GM19351 (cell line): ENCODE data around the gene CELF2.

ENCODE experiments used
- ATAC-seq: cut with Tn5 transposase; IDR thresholded peaks from one replicate; pipeline ENCODE4 v1.9.1; 2021; ENCODE audit warnings: mild to moderate bottlenecking, moderate library complexity; ENCODE audit not compliant: unreplicated experiment

Gene CELF2

GRCh38 chr10:11261687-11262493 lies 244.2 kb downstream of the CELF2 start:
- peak; percentile 48 for ATAC-seq

GRCh38 chr10:11262494-11263345 lies 245.0 kb downstream of the CELF2 start:
- no peak for ATAC-seq

GRCh38 chr10:11263767-11264166 lies 246.1 kb downstream of the CELF2 start:
- ATAC-seq = no peak

GRCh38 chr10:11264296-11265048 lies 246.8 kb downstream of the CELF2 start:
- ATAC-seq = no peak

GRCh38 chr10:11265484-11265883 lies 247.8 kb downstream of the CELF2 start:
- ATAC-seq = no peak

GRCh38 chr10:11266426-11266825 lies 248.8 kb downstream of the CELF2 start:
- ATAC-seq = no peak

GRCh38 chr10:11270135-11270857 lies 252.6 kb downstream of the CELF2 start:
- peak; percentile 86 for ATAC-seq

GRCh38 chr10:11270858-11271179 lies 253.1 kb downstream of the CELF2 start:
- no peak for ATAC-seq

GRCh38 chr10:11272915-11273389 lies 255.3 kb downstream of the CELF2 start:
- ATAC-seq = peak; percentile 47

GRCh38 chr10:11274452-11274851 lies 256.8 kb downstream of the CELF2 start:
- no peak for ATAC-seq

GRCh38 chr10:11275651-11276050 lies 258.0 kb downstream of the CELF2 start:
- no peak for ATAC-seq

GRCh38 chr10:11276449-11276990 lies 258.8 kb downstream of the CELF2 start:
- ATAC-seq = no peak

GRCh38 chr10:11279314-11279713 lies 261.6 kb downstream of the CELF2 start:
- no peak for ATAC-seq

GRCh38 chr10:11280187-11280932 lies 262.7 kb downstream of the CELF2 start:
- no peak for ATAC-seq

- ATAC-seq = no peak
These were observed 264.5 kb downstream of the CELF2 start for GRCh38 chr10:11282156-11282555.

GRCh38 chr10:11282661-11283060 lies 265.0 kb downstream of the CELF2 start:
- ATAC-seq = no peak

- no peak for ATAC-seq
These were observed 266.8 kb downstream of the CELF2 start for GRCh38 chr10:11284291-11285085.

- ATAC-seq = no peak
These were observed 267.5 kb downstream of the CELF2 start for GRCh38 chr10:11285171-11285570.
